Loucy (cell line): ENCODE data around the gene CNNM1.

Experiments used
- H2AFZ ChIP-seq: fragments of 200-600 bp; sonication (generic); 2 replicates; pipeline ENCODE4 v1.6.0; 2016; ENCODE audit warnings: antibody characterized with exemption, mild to moderate bottlenecking, low read length, moderate library complexity
- H3F3A ChIP-seq: fragments of 200-600 bp; 2 replicates; pipeline ENCODE4 v1.6.0; 2016; ENCODE audit warnings: antibody characterized with exemption, low read depth, mild to moderate bottlenecking
- H3K27me3 ChIP-seq: fragments of 200-600 bp; sonication (generic); 2 replicates; pipeline ENCODE4 v1.6.1; 2014; ENCODE audit warnings: low read length, mild to moderate bottlenecking; ENCODE audit not compliant: insufficient read depth, poor library complexity, severe bottlenecking
- H3K36me3 ChIP-seq: fragments of 200-600 bp; sonication (generic); 2 replicates; pipeline ENCODE4 v1.6.1; 2016; ENCODE audit warnings: low read length; ENCODE audit not compliant: insufficient read depth
- H3K4me1 ChIP-seq: fragments of 200-600 bp; sonication (generic); 2 replicates; pipeline ENCODE4 v1.5.1; 2014; ENCODE audit warnings: low read length, mild to moderate bottlenecking; ENCODE audit not compliant: insufficient read depth, poor library complexity, severe bottlenecking
- H3K4me2 ChIP-seq: fragments of 200-600 bp; sonication (generic); 2 replicates; pipeline ENCODE4 v1.6.0; 2014; ENCODE audit warnings: antibody characterized with exemption, low read length, low read depth, mild to moderate bottlenecking; ENCODE audit not compliant: poor library complexity, severe bottlenecking
- H3K4me3 ChIP-seq: fragments of 200-600 bp; sonication (generic); 2 replicates; pipeline ENCODE4 v1.5.1; 2014; ENCODE audit warnings: low read length, mild to moderate bottlenecking, mixed read lengths; ENCODE audit not compliant: poor library complexity, severe bottlenecking
- H3K79me2 ChIP-seq: fragments of 200-600 bp; sonication (generic); 2 replicates; pipeline ENCODE4 v1.6.1; 2014; ENCODE audit warnings: low read length; ENCODE audit not compliant: insufficient read depth
- H3K9ac ChIP-seq: fragments of 200-600 bp; sonication (generic); 2 replicates; pipeline ENCODE4 v1.6.0; 2014; ENCODE audit warnings: mild to moderate bottlenecking, low read depth, low read length, moderate library complexity; ENCODE audit not compliant: poor library complexity, severe bottlenecking
- H3K9me2 ChIP-seq: fragments of 200-600 bp; sonication (generic); replicated peaks from 2 replicates; pipeline ENCODE4 v1.6.1; 2016; ENCODE audit warnings: low read depth, low read length, mixed read lengths
- H3K9me3 ChIP-seq: fragments of 200-600 bp; sonication (generic); 2 replicates; pipeline ENCODE4 v1.6.1; 2014; ENCODE audit warnings: mild to moderate bottlenecking, antibody characterized with exemption, low read length, low read depth; ENCODE audit not compliant: insufficient read depth
- H4K20me1 ChIP-seq: fragments of 200-600 bp; sonication (generic); 2 replicates; pipeline ENCODE4 v1.6.0; 2014; ENCODE audit warnings: antibody characterized with exemption, low read length, mild to moderate bottlenecking; ENCODE audit not compliant: insufficient read depth, poor library complexity, severe bottlenecking
- EZH2phosphoT487 ChIP-seq: fragments of 200-600 bp; IDR thresholded peaks from 2 replicates; pipeline ENCODE4 v1.6.1; 2018; ENCODE audit warnings: antibody characterized with exemption, mild to moderate bottlenecking, moderate library complexity, borderline replicate concordance
- TF ChIP-seq, protein P1 (sequence below): fragments of 200-600 bp; sonication (generic); conservative IDR thresholded peaks from 2 replicates; pipeline ENCODE4 v1.5.1; 2014; ENCODE audit warnings: mild to moderate bottlenecking, antibody characterized with exemption, low read length

CNNM1 gene

DNA sequence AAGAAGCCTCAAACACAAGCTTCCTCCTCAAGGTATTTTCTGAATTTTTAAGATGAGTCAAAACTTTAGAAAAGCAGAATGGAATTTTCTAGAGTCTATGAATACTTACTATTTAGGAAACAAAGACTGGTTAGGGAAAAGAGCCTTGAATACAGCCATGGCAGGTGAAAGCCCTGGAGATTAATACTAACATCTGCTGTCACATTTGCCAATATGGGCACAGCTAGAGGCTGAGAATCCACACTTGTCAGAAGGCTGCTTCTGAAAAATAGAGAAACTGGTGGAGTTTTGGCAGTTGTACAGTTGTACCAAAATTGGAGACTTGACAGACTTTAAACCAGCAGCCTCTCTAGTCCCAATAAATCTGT is 24.3 kb upstream of the CNNM1 start:
- TF ChIP-seq, protein P1, sequence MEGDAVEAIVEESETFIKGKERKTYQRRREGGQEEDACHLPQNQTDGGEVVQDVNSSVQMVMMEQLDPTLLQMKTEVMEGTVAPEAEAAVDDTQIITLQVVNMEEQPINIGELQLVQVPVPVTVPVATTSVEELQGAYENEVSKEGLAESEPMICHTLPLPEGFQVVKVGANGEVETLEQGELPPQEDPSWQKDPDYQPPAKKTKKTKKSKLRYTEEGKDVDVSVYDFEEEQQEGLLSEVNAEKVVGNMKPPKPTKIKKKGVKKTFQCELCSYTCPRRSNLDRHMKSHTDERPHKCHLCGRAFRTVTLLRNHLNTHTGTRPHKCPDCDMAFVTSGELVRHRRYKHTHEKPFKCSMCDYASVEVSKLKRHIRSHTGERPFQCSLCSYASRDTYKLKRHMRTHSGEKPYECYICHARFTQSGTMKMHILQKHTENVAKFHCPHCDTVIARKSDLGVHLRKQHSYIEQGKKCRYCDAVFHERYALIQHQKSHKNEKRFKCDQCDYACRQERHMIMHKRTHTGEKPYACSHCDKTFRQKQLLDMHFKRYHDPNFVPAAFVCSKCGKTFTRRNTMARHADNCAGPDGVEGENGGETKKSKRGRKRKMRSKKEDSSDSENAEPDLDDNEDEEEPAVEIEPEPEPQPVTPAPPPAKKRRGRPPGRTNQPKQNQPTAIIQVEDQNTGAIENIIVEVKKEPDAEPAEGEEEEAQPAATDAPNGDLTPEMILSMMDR, result no peak
- no peak for TF ChIP-seq EZH2phosphoT487
- no peak overlapping the region for H2AFZ ChIP-seq
- no peaks in the 10 kb centered on the region for H3K4me1 ChIP-seq

GRCh38 chr10:99312501-99312900 is 16.7 kb upstream of the CNNM1 start:
- no peak overlapping the region for H3K9ac ChIP-seq

More for the DNA sequence above, 24.3 kb upstream of the CNNM1 start:
- no peaks in the 10 kb centered on the region for H3K36me3 ChIP-seq
- H3K9me2 ChIP-seq, result no peaks in the 10 kb centered on the region
- no peaks in the 10 kb centered on the region for H3K27me3 ChIP-seq
- no peak overlapping the region for H3K4me2 ChIP-seq
- no peak overlapping the region for H3K4me3 ChIP-seq
- H3K79me2 ChIP-seq, result no peaks in the 10 kb centered on the region
- no peaks in the 10 kb centered on the region for H3K9me3 ChIP-seq
- H3F3A ChIP-seq, result no peaks in the 10 kb centered on the region
- H4K20me1 ChIP-seq, result no peaks in the 10 kb centered on the region
- no peak overlapping the region for H3K9ac ChIP-seq

GRCh38 chr10:99315853-99316252 is 13.3 kb upstream of the CNNM1 start:
- H3K4me1 ChIP-seq, result no peaks in the 10 kb centered on the region
- TF ChIP-seq, protein P1, result no peak
- TF ChIP-seq EZH2phosphoT487, result no peak

More at GRCh38 chr10:99312501-99312900, 16.7 kb upstream of the CNNM1 start:
- H3K79me2 ChIP-seq, result no peaks in the 10 kb centered on the region
- no peaks in the 10 kb centered on the region for H3K4me1 ChIP-seq
- no peak overlapping the region for H2AFZ ChIP-seq
- H3K9me3 ChIP-seq, result 0 out of 2 replicates have a peak, but pooled peaks cover 4% of the 10 kb centered on the region
- no peaks in the 10 kb centered on the region for H3F3A ChIP-seq
- no peaks in the 10 kb centered on the region for H3K27me3 ChIP-seq
- H4K20me1 ChIP-seq, result no peaks in the 10 kb centered on the region
- TF ChIP-seq EZH2phosphoT487, result no peak
- TF ChIP-seq, protein P1, result no peak
- H3K4me2 ChIP-seq, result no peak overlapping the region
- no peaks in the 10 kb centered on the region for H3K36me3 ChIP-seq
- H3K4me3 ChIP-seq, result no peak overlapping the region
- no peaks in the 10 kb centered on the region for H3K9me2 ChIP-seq

More at GRCh38 chr10:99315853-99316252, 13.3 kb upstream of the CNNM1 start:
- H3K36me3 ChIP-seq, result no peaks in the 10 kb centered on the region
- H3K4me2 ChIP-seq, result no peak overlapping the region
- no peaks in the 10 kb centered on the region for H3K79me2 ChIP-seq
- no peak overlapping the region for H2AFZ ChIP-seq
- no peaks in the 10 kb centered on the region for H4K20me1 ChIP-seq
- H3K9me3 ChIP-seq, result 0 out of 2 replicates have a peak, but pooled peaks cover 4% of the 10 kb centered on the region
- no peaks in the 10 kb centered on the region for H3K27me3 ChIP-seq
- no peak overlapping the region for H3K4me3 ChIP-seq
- H3K9me2 ChIP-seq, result no peaks in the 10 kb centered on the region
- H3K9ac ChIP-seq, result no peak overlapping the region
- no peaks in the 10 kb centered on the region for H3F3A ChIP-seq
